Activated CD4-positive, alpha-beta T cell treated with anti-CD3 and anti-CD28 coated beads, Interleukin-2, Interleukin-4, amounts not matched to agents 100 ng/mL and 50 ng/mL, durations not matched to agents 16 hours and 8 hours (primary cell): ENCODE results near the gene MSANTD1.

Experiments used
- DNase-seq: peaks from one replicate; pipeline ENCODE4 v3.0.0-alpha.2; 2020; ENCODE audit warnings: low spot score

The MSANTD1 gene

GRCh38 chr4:3303923-3304710, 55.2 kb downstream of the MSANTD1 start:
- DNase-seq = no peak

GRCh38 chr4:3304831-3305609, 56.1 kb downstream of the MSANTD1 start:
- no peak for DNase-seq

GRCh38 chr4:3305610-3306371, 56.8 kb downstream of the MSANTD1 start:
- no peak for DNase-seq
